ENCODE data around the gene TNS3. TPM values are rescaled to one million over a fixed set of nuclear protein-coding genes. Genes with fewer than 3 reads are reported as not detected.

The TNS3 gene
- total RNA-seq, 1 experiment from 2014 or later = 533 TPM

GRCh38 chr7:47411901-47412300, 170.0 kb downstream of the TNS3 start:
- CTCF ChIA-PET = no interaction called here
- H3K27me3 ChIP-seq (ENCODE audit: control insufficient read depth, insufficient read depth, low read length) = no peaks in the 10 kb centered on the region
- H3K4me3 ChIP-seq (ENCODE audit: low read depth in 2 of 2, low read length in 2 of 2) = no peak overlapping the region
- TF ChIP-seq CTCF (IDR thresholded peaks at IDR 0.05) (no peak), SIN3A (IDR thresholded peaks at IDR 0.05; ENCODE audit: borderline replicate concordance, insufficient read depth, low read depth, low read length) (no peak), TCF7L2 (IDR thresholded peaks at IDR 0.05; ENCODE audit: low read depth, low read length) (no peak), REST (IDR thresholded peaks at IDR 0.05; ENCODE audit: insufficient read depth in 1 of 2, low read depth in 2 of 2, low read length in 1 of 2) (no peak), POLR2AphosphoS5 (IDR thresholded peaks at IDR 0.05; ENCODE audit: low read depth, low read length) (no peak)
- intact Hi-C loops (cut with micrococcal nuclease; ENCODE audit: unreplicated experiment) (no loop called here), in situ Hi-C loops (cut with HindIII; ENCODE audit: low pct_unique_long_range_greater_than_20kb, low sequenced_read_pairs) (no loop called here)
- H3K36me3 ChIP-seq (ENCODE audit: control insufficient read depth, insufficient read depth, low read length) = peaks cover 61% of the 10 kb centered on the region
- DNase-seq (ENCODE audit: low read depth, low spot score) (no peak), ATAC-seq (no peak)
- POLR2A ChIA-PET = no interaction called here
- BruUV-seq (replicated peaks) = no TSS peak
- H3K4me1 ChIP-seq (ENCODE audit: control insufficient read depth, insufficient read depth, low read length) = peaks cover 24% of the 10 kb centered on the region
- no peak overlapping the region; the same call in 1 of the 2 replicates for H3K27ac ChIP-seq (ENCODE audit: low read length)
- no peaks in the 10 kb centered on the region for H3K9me3 ChIP-seq (ENCODE audit: control insufficient read depth, insufficient read depth, low read depth, low read length)

- in situ Hi-C loops (cut with HindIII; ENCODE audit: low pct_unique_long_range_greater_than_20kb, low sequenced_read_pairs) (no loop called here), intact Hi-C loops (cut with micrococcal nuclease; ENCODE audit: unreplicated experiment) (no loop called here)
- Histone ChIP-seq H3K9me3 (ENCODE audit: control insufficient read depth, insufficient read depth, low read depth, low read length) (no peaks in the 10 kb centered on the region), H3K4me3 (ENCODE audit: low read depth in 2 of 2, low read length in 2 of 2) (no peak overlapping the region), H3K4me1 (ENCODE audit: control insufficient read depth, insufficient read depth, low read length) (peaks cover 30% of the 10 kb centered on the region), H3K27me3 (ENCODE audit: control insufficient read depth, insufficient read depth, low read length) (no peaks in the 10 kb centered on the region), H3K27ac (ENCODE audit: low read length) (no peak overlapping the region; the same call in 1 of the 2 replicates), H3K36me3 (ENCODE audit: control insufficient read depth, insufficient read depth, low read length) (peaks cover 61% of the 10 kb centered on the region)
- TF ChIP-seq SIN3A (IDR thresholded peaks at IDR 0.05; ENCODE audit: borderline replicate concordance, insufficient read depth, low read depth, low read length) (no peak), POLR2AphosphoS5 (IDR thresholded peaks at IDR 0.05; ENCODE audit: low read depth, low read length) (peak; percentile 35; the same call in 1 of the 2 replicates)
- BruUV-seq (replicated peaks) = TSS peak; percentile 25
- ATAC-seq (no peak), DNase-seq (ENCODE audit: low read depth, low spot score) (no peak)
- POLR2A ChIA-PET = no interaction called here
- CTCF ChIA-PET = no interaction called here
Observed at GRCh38 chr7:47411281-47411869, 170.5 kb downstream of the TNS3 start.

GRCh38 chr7:47408675-47409074, 173.2 kb downstream of the TNS3 start:
- Histone ChIP-seq H3K9me3 (ENCODE audit: control insufficient read depth, insufficient read depth, low read depth, low read length) (no peaks in the 10 kb centered on the region), H3K36me3 (ENCODE audit: control insufficient read depth, insufficient read depth, low read length) (peaks cover 61% of the 10 kb centered on the region), H3K4me1 (ENCODE audit: control insufficient read depth, insufficient read depth, low read length) (peaks cover 51% of the 10 kb centered on the region), H3K27me3 (ENCODE audit: control insufficient read depth, insufficient read depth, low read length) (no peaks in the 10 kb centered on the region), H3K27ac (ENCODE audit: low read length) (peak overlapping the region; percentile 49; the same call in 1 of the 2 replicates), H3K4me3 (ENCODE audit: low read depth in 2 of 2, low read length in 2 of 2) (no peak overlapping the region)
- TF ChIP-seq CTCF (IDR thresholded peaks at IDR 0.05) (no peak), REST (IDR thresholded peaks at IDR 0.05; ENCODE audit: insufficient read depth in 1 of 2, low read depth in 2 of 2, low read length in 1 of 2) (no peak), SIN3A (IDR thresholded peaks at IDR 0.05; ENCODE audit: borderline replicate concordance, insufficient read depth, low read depth, low read length) (no peak), POLR2AphosphoS5 (IDR thresholded peaks at IDR 0.05; ENCODE audit: low read depth, low read length) (no peak), TCF7L2 (IDR thresholded peaks at IDR 0.05; ENCODE audit: low read depth, low read length) (no peak)
- ChIA-PET POLR2A (no interaction called here), CTCF (no interaction called here)
- BruUV-seq (replicated peaks) = no TSS peak
- DNase-seq (ENCODE audit: low read depth, low spot score) (no peak), ATAC-seq (no peak)
- in situ Hi-C loops (cut with HindIII; ENCODE audit: low pct_unique_long_range_greater_than_20kb, low sequenced_read_pairs) = no loop called here
- intact Hi-C loops (cut with micrococcal nuclease; ENCODE audit: unreplicated experiment) = no loop called here
